SK-N-SH (cell line): ENCODE measurements around the gene MICALL1.

Source experiments
- CTCF ChIP-seq: fragments of 200-600 bp; sonication (generic); IDR thresholded peaks from 2 replicates; pipeline ENCODE4 v1.6.1; 2017; ENCODE audit warnings: antibody characterized with exemption, mild to moderate bottlenecking, moderate library complexity
- ELF1 ChIP-seq: IDR thresholded peaks from 2 replicates; pipeline ENCODE4 v1.4.0; 2012
- EP300 ChIP-seq, 2 experiments: IDR thresholded peaks; 2 replicates each; pipeline versions ENCODE4 v1.4.0 to v1.6.1; 2012; ENCODE audit warnings: borderline replicate concordance in 1 of 2, low read depth in 1 of 2, low read length in 1 of 2
- GABPA ChIP-seq: IDR thresholded peaks from 2 replicates; pipeline ENCODE4 v1.4.0; 2012; ENCODE audit warnings: low read depth, mild to moderate bottlenecking
- JUND ChIP-seq: IDR thresholded peaks from 2 replicates; pipeline ENCODE4 v1.4.0; 2012
- MAX ChIP-seq: IDR thresholded peaks from 2 replicates; pipeline ENCODE4 v1.4.0; 2012; ENCODE audit warnings: low read depth
- RAD21 ChIP-seq: IDR thresholded peaks from 2 replicates; pipeline ENCODE4 v1.6.1; 2012; ENCODE audit warnings: mild to moderate bottlenecking, low read length
- TAF1 ChIP-seq: IDR thresholded peaks from 2 replicates; pipeline ENCODE4 v1.6.1; 2012; ENCODE audit warnings: low read depth, mild to moderate bottlenecking, low read length, moderate library complexity, borderline replicate concordance
- TEAD4 ChIP-seq: IDR thresholded peaks from 2 replicates; pipeline ENCODE4 v1.4.0; 2012; ENCODE audit warnings: mild to moderate bottlenecking, borderline replicate concordance; ENCODE audit not compliant: insufficient read depth
- YY1 ChIP-seq: IDR thresholded peaks from 2 replicates; pipeline ENCODE4 v1.4.0; 2012; ENCODE audit warnings: low read depth, mild to moderate bottlenecking
- TF ChIP-seq, protein P1 (sequence below): IDR thresholded peaks from 2 replicates; pipeline ENCODE4; 2012
- TF ChIP-seq, protein P2 (sequence below): IDR thresholded peaks from 2 replicates; pipeline ENCODE4 v1.4.0; 2012; ENCODE audit warnings: low read depth, borderline replicate concordance
- TF ChIP-seq, protein P3 (sequence below): IDR thresholded peaks from 2 replicates; pipeline ENCODE4 v1.4.0; 2012; ENCODE audit warnings: low read depth, borderline replicate concordance
- TF ChIP-seq, protein P4 (sequence below): IDR thresholded peaks from 2 replicates; pipeline ENCODE4 v1.6.1; 2012; ENCODE audit warnings: mild to moderate bottlenecking, low read depth, low read length, moderate library complexity

- TF ChIP-seq, protein P1, sequence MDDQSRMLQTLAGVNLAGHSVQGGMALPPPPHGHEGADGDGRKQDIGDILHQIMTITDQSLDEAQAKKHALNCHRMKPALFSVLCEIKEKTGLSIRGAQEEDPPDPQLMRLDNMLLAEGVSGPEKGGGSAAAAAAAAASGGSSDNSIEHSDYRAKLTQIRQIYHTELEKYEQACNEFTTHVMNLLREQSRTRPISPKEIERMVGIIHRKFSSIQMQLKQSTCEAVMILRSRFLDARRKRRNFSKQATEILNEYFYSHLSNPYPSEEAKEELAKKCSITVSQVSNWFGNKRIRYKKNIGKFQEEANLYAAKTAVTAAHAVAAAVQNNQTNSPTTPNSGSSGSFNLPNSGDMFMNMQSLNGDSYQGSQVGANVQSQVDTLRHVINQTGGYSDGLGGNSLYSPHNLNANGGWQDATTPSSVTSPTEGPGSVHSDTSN, result no peak
- no peak for TF ChIP-seq CTCF
- TF ChIP-seq JUND, result no peak
- TF ChIP-seq, protein P2, sequence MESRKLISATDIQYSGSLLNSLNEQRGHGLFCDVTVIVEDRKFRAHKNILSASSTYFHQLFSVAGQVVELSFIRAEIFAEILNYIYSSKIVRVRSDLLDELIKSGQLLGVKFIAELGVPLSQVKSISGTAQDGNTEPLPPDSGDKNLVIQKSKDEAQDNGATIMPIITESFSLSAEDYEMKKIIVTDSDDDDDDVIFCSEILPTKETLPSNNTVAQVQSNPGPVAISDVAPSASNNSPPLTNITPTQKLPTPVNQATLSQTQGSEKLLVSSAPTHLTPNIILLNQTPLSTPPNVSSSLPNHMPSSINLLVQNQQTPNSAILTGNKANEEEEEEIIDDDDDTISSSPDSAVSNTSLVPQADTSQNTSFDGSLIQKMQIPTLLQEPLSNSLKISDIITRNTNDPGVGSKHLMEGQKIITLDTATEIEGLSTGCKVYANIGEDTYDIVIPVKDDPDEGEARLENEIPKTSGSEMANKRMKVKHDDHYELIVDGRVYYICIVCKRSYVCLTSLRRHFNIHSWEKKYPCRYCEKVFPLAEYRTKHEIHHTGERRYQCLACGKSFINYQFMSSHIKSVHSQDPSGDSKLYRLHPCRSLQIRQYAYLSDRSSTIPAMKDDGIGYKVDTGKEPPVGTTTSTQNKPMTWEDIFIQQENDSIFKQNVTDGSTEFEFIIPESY, result no peak
- no peak for TF ChIP-seq TEAD4
- TF ChIP-seq GABPA, result no peak
- TF ChIP-seq YY1, result no peak
- TF ChIP-seq RAD21, result no peak
- no peak for TF ChIP-seq ELF1
- no peak for TF ChIP-seq MAX
- TF ChIP-seq EP300 (IDR thresholded peaks at IDR 0.05; ENCODE audit: borderline replicate concordance in 1 of 2, low read depth in 1 of 2, low read length in 1 of 2), result no peak
- TF ChIP-seq, protein P3, sequence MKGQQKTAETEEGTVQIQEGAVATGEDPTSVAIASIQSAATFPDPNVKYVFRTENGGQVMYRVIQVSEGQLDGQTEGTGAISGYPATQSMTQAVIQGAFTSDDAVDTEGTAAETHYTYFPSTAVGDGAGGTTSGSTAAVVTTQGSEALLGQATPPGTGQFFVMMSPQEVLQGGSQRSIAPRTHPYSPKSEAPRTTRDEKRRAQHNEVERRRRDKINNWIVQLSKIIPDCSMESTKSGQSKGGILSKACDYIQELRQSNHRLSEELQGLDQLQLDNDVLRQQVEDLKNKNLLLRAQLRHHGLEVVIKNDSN, result no peak
- no peak for TF ChIP-seq TAF1
- TF ChIP-seq, protein P4, sequence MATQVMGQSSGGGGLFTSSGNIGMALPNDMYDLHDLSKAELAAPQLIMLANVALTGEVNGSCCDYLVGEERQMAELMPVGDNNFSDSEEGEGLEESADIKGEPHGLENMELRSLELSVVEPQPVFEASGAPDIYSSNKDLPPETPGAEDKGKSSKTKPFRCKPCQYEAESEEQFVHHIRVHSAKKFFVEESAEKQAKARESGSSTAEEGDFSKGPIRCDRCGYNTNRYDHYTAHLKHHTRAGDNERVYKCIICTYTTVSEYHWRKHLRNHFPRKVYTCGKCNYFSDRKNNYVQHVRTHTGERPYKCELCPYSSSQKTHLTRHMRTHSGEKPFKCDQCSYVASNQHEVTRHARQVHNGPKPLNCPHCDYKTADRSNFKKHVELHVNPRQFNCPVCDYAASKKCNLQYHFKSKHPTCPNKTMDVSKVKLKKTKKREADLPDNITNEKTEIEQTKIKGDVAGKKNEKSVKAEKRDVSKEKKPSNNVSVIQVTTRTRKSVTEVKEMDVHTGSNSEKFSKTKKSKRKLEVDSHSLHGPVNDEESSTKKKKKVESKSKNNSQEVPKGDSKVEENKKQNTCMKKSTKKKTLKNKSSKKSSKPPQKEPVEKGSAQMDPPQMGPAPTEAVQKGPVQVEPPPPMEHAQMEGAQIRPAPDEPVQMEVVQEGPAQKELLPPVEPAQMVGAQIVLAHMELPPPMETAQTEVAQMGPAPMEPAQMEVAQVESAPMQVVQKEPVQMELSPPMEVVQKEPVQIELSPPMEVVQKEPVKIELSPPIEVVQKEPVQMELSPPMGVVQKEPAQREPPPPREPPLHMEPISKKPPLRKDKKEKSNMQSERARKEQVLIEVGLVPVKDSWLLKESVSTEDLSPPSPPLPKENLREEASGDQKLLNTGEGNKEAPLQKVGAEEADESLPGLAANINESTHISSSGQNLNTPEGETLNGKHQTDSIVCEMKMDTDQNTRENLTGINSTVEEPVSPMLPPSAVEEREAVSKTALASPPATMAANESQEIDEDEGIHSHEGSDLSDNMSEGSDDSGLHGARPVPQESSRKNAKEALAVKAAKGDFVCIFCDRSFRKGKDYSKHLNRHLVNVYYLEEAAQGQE, result no peak
These were observed 11.9 kb downstream of the MICALL1 start for GRCh38 chr22:37917874-37918548.
